Thyroid gland (tissue), 4 donors: Measurements from ENCODE around the gene GJB3. TPM values are rescaled to one million over a fixed set of nuclear protein-coding genes. Genes with fewer than 3 reads are reported as not detected.

Experiments used
- DNase-seq, 2 donors: peaks; one replicate each; pipeline ENCODE4 v3.0.0-alpha.2; 2019
- H3K27ac ChIP-seq, 3 donors: fragments of 200-600 bp; sonication (generic); 1 replicate in 2 of 3; 2 replicates in 1 of 3; pipeline ENCODE4 v1.5.1; 2016 to 2019; ENCODE audit warnings: mild to moderate bottlenecking in 1 of 3, moderate library complexity in 1 of 3
- H3K27me3 ChIP-seq: fragments of 200-600 bp; sonication (generic); one replicate; pipeline ENCODE4 v1.5.1; 2019
- H3K36me3 ChIP-seq, 2 donors: fragments of 200-600 bp; sonication (generic); one replicate each; pipeline ENCODE4 v1.5.1; 2016 to 2019
- H3K4me1 ChIP-seq, 2 donors: fragments of 200-600 bp; sonication (generic); one replicate each; pipeline ENCODE4 v1.5.1; 2017 to 2019
- H3K4me3 ChIP-seq, 3 donors: fragments of 200-600 bp; sonication (generic); replicated peaks in 1 of 3; 1 replicate in 2 of 3; 2 replicates in 1 of 3; pipeline ENCODE4 v1.5.1; 2016; ENCODE audit warnings: mild to moderate bottlenecking in 1 of 3
- H3K9me3 ChIP-seq: fragments of 200-600 bp; sonication (generic); one replicate; pipeline ENCODE4 v1.5.1; 2017
- CTCF ChIP-seq, 6 experiments: fragments of 200-600 bp in 3 of 6; fragments of 450-650 bp in 3 of 6; sonication (generic) in 3 of 6; IDR thresholded peaks; one replicate each; pipeline ENCODE4 v1.5.1; 2016 to 2019; ENCODE audit warnings: antibody characterized with exemption in 6 of 6, mild to moderate bottlenecking in 2 of 6, inconsistent platforms in 1 of 6, moderate library complexity in 1 of 6
- POLR2A ChIP-seq, 2 donors: fragments of 450-650 bp; IDR thresholded peaks; one replicate each; pipeline ENCODE4 v1.6.1; 2017; ENCODE audit warnings: antibody characterized with exemption in 2 of 2, mild to moderate bottlenecking in 2 of 2, moderate library complexity in 1 of 2
- WGBS, 2 donors: methylation state at CpG; one replicate each; pipeline ENCODE4 v1.1.5; 2017; 5-methylcytosine and 5-hydroxymethylcytosine counted together
- intact Hi-C: fragments of 100-400 bp; cut with DNase I; formaldehyde crosslinking; loops from one replicate; pipeline ENCODE4 v1.15.1; 2023
- total RNA-seq, 4 donors: library from RNA; depleted of rRNA; stranded (reverse); fragments of >200 nt; gene quantifications; one replicate each; pipeline ENCODE4 v1.2.3, GENCODE V29; 2016

GJB3 gene
- total RNA-seq, 4 donors from 2014 or later = 0.49 to 0.54 TPM; not detected in 2

GRCh38 chr1:34790985-34791384, 10.0 kb downstream of the GJB3 start:
- Histone ChIP-seq H3K4me3 (no peak overlapping the region), H3K27ac (no peak overlapping the region), H3K27me3 (no peaks in the 10 kb centered on the region), H3K36me3 (no peaks in the 10 kb centered on the region), H3K4me1 (peaks cover 9 to 40% of the 10 kb centered on the region in 2 donors), H3K9me3 (no peaks in the 10 kb centered on the region)
- 71% methylated on average over 5 to 6 of the region's 6 CpGs for WGBS, 2 donors
- no peak for DNase-seq
- intact Hi-C loops = no loop called here
- TF ChIP-seq CTCF (IDR thresholded peaks at IDR 0.05) = no peak
- TF ChIP-seq POLR2A (IDR thresholded peaks at IDR 0.05) = no peak

- Histone ChIP-seq H3K36me3 (no peaks in the 10 kb centered on the region), H3K27ac (peak overlapping the region in 2 of 3 donors; percentile 75 to 82), H3K4me1 (peaks cover 9 to 30% of the 10 kb centered on the region in 2 donors), H3K27me3 (no peaks in the 10 kb centered on the region), H3K4me3 (peak overlapping the region in 1 of 3 donors; percentile 46), H3K9me3 (no peaks in the 10 kb centered on the region)
- TF ChIP-seq POLR2A (IDR thresholded peaks at IDR 0.05) (no peak), CTCF (IDR thresholded peaks at IDR 0.05) (no peak)
- intact Hi-C loops = no loop called here
- 57 to 62% methylated on average over 9 to 10 of the region's 10 CpGs for WGBS, 2 donors
- DNase-seq = no peak
Observed at GRCh38 chr1:34792424-34792823, 11.4 kb downstream of the GJB3 start.

GRCh38 chr1:34792868-34793727, 12.1 kb downstream of the GJB3 start, which contains the start of gene GJA4:
Gene GJA4 (plus strand): TSS chr1:34792999. CDS start chr1:34794214, 1,215 bp downstream.
- Histone ChIP-seq H3K4me1 (peaks cover 9 to 26% of the 10 kb centered on the region in 2 donors), H3K27me3 (no peaks in the 10 kb centered on the region), H3K36me3 (no peaks in the 10 kb centered on the region), H3K9me3 (no peaks in the 10 kb centered on the region), H3K4me3 (peak within 1 kb of the TSS in 1 of 3 donors; percentile 46), H3K27ac (peak within 1 kb of the TSS; percentile 28 to 82 (median 75))
- peak; percentile 24 to 25 for DNase-seq
- intact Hi-C loops = no loop called here
- 26 to 65% methylated on average over 5 to 16 of the region's 45 CpGs for WGBS, 2 donors
- TF ChIP-seq POLR2A (IDR thresholded peaks at IDR 0.05) (no peak), CTCF (IDR thresholded peaks at IDR 0.05) (no peak)

DNA sequence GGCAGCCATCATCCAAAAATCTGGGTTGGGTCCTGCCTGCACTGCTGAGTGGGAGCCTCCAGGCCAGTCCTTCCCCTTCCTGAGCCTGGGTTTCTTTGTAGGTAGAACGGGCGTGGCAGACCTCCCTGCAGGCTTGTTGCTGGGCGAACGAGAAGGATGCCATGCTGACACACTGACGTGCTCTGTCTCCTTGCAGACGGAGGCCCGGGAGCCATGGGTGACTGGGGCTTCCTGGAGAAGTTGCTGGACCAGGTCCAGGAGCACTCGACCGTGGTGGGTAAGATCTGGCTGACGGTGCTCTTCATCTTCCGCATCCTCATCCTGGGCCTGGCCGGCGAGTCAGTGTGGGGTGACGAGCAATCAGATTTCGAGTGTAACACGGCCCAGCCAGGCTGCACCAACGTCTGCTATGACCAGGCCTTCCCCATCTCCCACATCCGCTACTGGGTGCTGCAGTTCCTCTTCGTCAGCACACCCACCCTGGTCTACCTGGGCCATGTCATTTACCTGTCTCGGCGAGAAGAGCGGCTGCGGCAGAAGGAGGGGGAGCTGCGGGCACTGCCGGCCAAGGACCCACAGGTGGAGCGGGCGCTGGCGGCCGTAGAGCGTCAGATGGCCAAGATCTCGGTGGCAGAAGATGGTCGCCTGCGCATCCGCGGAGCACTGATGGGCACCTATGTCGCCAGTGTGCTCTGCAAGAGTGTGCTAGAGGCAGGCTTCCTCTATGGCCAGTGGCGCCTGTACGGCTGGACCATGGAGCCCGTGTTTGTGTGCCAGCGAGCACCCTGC, 13.2 kb downstream of the GJB3 start:
- intact Hi-C loops = no loop called here
- peak overlapping the region in 1 of 3 donors; percentile 46 for H3K4me3 ChIP-seq

More for the DNA sequence above, 13.2 kb downstream of the GJB3 start:
- peaks cover 9 to 23% of the 10 kb centered on the region in 2 donors for H3K4me1 ChIP-seq
- no peaks in the 10 kb centered on the region for H3K27me3 ChIP-seq
- H3K27ac ChIP-seq = peak overlapping the region in 2 of 3 donors; percentile 75 to 82
- no peak for TF ChIP-seq CTCF (IDR thresholded peaks at IDR 0.05)
- TF ChIP-seq POLR2A (IDR thresholded peaks at IDR 0.05) = no peak
- no peaks in the 10 kb centered on the region for H3K36me3 ChIP-seq
- DNase-seq = peak; percentile 26 to 53
- H3K9me3 ChIP-seq = no peaks in the 10 kb centered on the region
- WGBS, 2 donors = 83 to 84% methylated on average over 36 to 38 of the region's 40 CpGs
